Activated T-helper 9 cell treated with anti-CD3 and anti-CD28 coated beads, Interleukin-2, amount 50 U/mL, for 16 hours (primary cell): ENCODE data around the gene ADAT1.

Source experiments
- DNase-seq: peaks from one replicate; pipeline ENCODE4 v3.0.0-alpha.2; 2020; ENCODE audit warnings: low read depth

The ADAT1 gene

GRCh38 chr16:75622761-75623605 lies at the start of gene ADAT1:
ADAT1 (minus strand) TSS chr16:75623281; CDS start chr16:75620799, 2,482 bp downstream.
- DNase-seq: peak; percentile 97

GRCh38 chr16:75667503-75667902 lies 44.4 kb upstream of the ADAT1 start:
- DNase-seq: no peak

DNA sequence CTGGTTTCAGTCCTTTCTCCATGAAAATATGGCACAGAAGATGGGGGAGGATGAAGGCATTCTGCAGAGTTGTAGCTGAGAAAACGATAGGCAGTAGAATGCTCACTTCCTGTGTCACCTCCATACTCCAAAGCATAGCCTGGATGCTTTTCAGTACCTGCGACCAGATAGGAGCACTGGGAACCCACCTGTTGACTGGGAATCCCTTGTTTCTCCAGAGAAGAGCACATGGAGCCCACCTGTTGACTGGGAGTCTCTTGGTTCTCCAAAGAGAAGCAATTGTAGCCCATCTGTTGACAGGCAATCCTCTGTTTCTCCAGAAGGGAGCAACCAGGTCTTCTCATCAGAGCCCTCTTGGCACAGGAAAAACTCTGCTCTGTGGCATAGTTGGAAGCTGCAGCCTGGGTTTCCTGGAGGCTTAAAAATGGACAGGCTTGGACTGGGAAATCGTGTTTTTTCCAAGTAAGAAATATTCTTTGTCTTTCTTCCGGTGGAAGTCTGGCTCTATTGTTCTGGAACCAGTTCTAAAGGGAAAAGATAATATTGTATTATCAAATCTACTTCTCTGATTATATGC lies 37.7 kb upstream of the ADAT1 start:
- no peak for DNase-seq

DNA sequence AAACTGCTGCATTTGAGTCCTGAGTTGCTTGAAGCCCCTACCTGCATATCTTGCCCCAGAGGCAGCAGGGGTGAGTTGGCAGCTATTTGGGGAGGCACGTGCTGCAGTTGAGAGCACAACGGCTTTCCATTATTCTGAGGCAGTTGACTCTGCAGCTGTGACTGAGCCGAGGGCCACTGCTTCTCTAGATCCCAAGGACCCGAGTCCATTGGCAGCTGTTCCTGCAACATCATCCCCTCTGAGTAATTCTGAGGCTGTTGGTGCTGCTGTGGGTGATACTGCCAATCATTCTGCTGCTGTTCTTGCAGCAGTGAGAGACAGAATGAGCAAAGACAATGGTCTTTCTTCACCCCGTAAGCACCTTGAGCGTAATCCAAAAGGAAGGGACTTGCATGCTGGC lies 37.2 kb upstream of the ADAT1 start:
- DNase-seq: no peak

GRCh38 chr16:75658175-75658574 lies 35.1 kb upstream of the ADAT1 start:
- no peak for DNase-seq

DNA sequence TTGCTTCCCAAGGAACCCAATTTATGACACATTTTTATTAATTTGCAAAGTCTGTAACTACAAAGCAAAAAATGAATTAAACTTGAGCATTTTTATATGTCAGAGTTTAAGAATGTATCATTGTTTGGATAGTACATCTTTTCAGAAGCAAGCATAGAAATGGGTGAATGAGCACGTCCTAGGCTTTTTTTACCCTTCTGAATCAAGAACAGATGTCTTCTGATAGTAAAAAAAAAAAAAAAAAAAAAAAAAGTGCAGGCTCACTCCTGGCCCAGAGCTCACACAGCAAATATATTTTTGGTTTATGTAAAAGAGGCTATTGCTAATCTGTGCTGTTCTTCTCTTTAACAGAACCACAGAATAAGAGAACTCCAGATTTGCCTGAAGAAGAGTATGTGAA lies 30.8 kb upstream of the ADAT1 start:
- DNase-seq: no peak

GRCh38 chr16:75648265-75649076 lies 25.4 kb upstream of the ADAT1 start:
- DNase-seq: peak; percentile 80

DNA sequence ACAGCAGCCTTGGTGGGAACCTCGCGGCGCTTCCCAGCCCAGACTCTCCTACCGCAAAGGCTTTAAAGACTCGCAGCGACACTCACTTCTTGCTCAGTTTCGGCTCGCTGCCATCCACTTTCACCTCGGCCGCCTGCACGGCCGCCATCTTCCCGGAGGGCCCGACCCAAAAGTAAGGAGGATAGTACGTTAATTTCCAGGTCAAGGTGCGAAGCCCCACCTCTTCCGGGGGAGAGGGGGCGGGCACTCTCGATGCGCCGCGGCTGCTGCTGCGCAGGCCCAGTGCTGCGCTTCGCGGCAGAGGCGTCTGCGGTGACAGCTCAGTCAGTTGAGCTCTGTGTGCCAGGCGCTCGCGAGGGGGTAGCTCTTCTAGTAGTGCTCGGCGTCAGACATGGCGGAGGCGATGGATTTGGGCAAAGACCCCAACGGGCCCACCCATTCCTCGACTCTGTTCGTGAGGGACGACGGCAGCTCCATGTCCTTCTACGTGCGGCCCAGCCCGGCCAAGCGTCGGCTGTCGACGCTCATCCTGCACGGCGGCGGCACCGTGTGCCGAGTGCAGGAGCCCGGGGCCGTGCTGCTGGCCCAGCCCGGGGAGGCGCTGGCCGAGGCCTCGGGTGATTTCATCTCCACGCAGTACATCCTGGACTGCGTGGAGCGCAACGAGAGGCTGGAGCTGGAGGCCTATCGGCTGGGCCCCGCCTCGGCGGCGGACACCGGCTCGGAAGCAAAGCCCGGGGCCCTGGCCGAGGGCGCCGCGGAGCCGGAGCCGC lies 24.6 kb upstream of the ADAT1 start, which contains the start of the genes KARS1 and TERF2IP:
Gene KARS1, minus strand, starts transcription at position 174 of the 773 bp plus-strand sequence. Its CDS starts 26 bp downstream, at position 148.
Gene TERF2IP, plus strand, starts transcription at position 282 of the 773 bp plus-strand sequence. Its CDS starts 110 bp downstream, at position 392.
- peak; percentile 94 for DNase-seq

- DNase-seq: no peak
Measured at GRCh38 chr16:75647112-75647491, 24.0 kb upstream of the ADAT1 start.

DNA sequence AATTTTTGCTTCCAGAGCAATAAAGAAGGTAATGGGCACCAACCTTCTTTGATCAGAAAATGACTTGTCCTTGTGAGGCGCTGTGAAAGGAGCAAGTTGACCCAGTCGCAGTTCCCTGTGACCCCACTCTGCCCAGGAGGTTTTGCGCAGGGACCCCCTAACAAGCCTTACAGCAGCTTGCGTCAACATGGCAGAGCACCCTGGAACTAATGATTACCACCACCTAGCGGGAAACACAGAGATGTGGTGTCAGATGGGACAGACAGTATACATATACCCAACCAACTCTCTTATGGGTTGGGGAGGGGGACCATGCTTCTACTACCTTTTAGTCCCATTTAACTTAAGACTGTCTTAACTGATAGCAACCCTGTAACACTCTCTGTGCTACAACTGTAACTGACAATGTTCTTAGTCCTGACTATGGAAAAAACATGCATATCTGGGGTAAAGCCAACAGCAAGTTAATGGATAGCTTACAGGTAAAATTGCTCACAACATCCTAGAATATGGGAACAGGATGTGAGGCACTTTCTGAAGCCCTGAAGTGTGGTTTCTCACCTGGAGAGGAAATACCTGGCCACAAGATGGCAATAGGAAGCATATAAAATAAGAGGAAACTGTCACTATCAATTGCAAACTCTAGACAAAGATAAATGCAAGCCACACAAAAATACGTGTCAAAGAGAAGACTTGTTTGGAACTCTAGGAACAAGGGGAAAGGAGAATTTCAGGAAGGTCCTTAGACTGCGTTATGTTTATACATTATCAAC lies 21.3 kb upstream of the ADAT1 start:
- no peak for DNase-seq

DNA sequence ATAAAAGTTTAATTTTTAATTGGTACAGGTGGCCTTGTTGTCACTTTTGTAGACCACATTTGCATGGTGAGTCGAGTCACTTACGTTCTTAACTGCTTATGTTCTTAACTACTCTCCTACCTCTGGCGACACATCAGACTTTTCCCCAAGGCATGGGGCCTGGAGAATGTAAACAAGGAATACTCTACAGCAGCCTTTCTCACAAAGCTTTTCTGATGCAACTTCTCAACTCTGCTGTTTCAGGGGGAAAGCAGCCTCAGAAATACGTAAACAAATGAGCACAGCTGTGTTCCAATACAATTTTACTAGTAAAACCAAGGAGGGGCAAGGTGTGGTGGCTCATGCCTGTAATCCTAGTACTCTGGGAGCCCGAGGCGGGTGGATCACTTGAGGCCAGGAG lies 17.5 kb upstream of the ADAT1 start:
- no peak for DNase-seq

- no peak for DNase-seq
Measured at GRCh38 chr16:75635036-75635435, 12.0 kb upstream of the ADAT1 start.

DNA sequence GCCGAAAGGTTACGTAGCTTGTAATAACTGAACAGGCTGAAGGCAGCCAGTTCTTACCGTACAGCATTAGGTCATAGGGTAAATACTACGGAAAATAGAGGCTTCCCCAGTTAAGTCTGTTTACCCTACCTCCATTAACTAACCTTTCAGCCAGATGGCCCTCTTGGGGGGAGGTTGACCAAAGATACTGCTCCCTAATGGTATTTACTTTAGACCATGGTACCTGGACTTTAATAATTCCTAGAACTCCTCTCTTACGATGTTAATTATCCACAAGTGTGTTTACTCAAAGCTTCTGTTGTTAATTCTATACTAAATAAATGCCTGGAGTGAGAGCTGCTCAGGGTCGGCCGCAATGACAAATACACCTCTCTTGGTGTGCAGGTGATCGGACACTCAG lies 9.8 kb upstream of the ADAT1 start:
- DNase-seq: no peak

DNA sequence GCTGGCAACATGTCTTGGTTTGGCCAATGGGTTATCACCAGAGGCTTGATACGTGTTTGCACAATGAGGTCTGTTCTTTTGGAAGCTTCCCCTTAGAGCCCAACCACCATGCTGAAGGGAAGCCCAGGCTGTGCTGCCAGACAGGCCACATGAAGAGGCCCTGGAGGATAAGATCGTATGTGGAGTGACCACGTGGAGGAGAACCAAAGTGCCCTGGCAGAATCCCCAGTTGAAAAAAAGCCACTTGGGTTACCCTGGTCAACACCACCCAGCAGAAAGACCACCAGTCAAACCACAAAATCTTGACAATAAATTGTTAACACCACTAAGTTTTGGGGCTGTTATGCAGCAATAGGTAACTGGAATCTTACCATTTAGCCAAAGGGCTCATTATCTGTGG lies 7.0 kb upstream of the ADAT1 start:
- no peak for DNase-seq

GRCh38 chr16:75629132-75629531 lies 6.1 kb upstream of the ADAT1 start:
- no peak for DNase-seq

GRCh38 chr16:75628351-75628750 lies 5.3 kb upstream of the ADAT1 start:
- DNase-seq: no peak

GRCh38 chr16:75627851-75628250 lies 4.8 kb upstream of the ADAT1 start:
- DNase-seq: no peak

- no peak for DNase-seq
Measured at GRCh38 chr16:75626806-75627205, 3.7 kb upstream of the ADAT1 start.

DNA sequence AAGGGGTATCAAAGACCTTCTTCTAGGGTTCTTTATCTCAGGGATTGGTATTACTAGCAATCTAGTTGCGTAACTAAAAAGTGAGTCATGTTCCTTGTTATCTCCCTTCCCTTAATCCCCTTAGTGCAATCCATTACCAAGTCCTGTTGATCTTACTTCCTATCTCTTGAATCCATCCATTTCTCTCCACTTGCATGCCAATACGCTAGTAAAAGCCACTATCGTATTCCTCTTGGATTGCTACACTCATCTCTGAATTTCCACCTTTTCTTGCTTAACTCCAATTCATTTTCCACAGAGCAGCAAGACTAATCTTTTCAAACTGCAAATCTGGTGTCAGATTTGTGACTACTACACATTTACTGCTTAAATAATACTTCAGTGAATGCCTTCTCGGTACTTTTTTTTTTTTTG lies 1.8 kb upstream of the ADAT1 start:
- no peak for DNase-seq

GRCh38 chr16:75621170-75621477 lies 2.0 kb downstream of the ADAT1 start:
- DNase-seq: no peak
